OCI-LY3 (cell line): ENCODE measurements around the gene ATRAID.

Experiments
- H2AFZ ChIP-seq: fragments of 200-600, 300-600 bp; shearing (Covaris generic); 2 replicates; pipeline ENCODE4 v1.6.0; 2014; ENCODE audit warnings: antibody characterized with exemption, low read depth, low read length
- H3K27ac ChIP-seq: fragments of 200-600, 300-600 bp; sonication (generic); 2 replicates; pipeline ENCODE4 v1.5.1; 2014; ENCODE audit warnings: mild to moderate bottlenecking, low read length, moderate library complexity, mixed read lengths
- H3K27me3 ChIP-seq: fragments of 200-600, 300-600 bp; sonication (generic); 2 replicates; pipeline ENCODE4 v1.6.1; 2014; ENCODE audit warnings: low read depth, low read length, mixed read lengths
- H3K36me3 ChIP-seq: fragments of 200-600, 300-600 bp; sonication (generic); replicated peaks from 2 replicates; pipeline ENCODE3; 2014; ENCODE audit warnings: low read depth, low read length, mixed read lengths
- H3K4me1 ChIP-seq: fragments of 300-600, 200-600 bp; sonication (generic); 2 replicates; pipeline ENCODE4 v1.6.1; 2014; ENCODE audit warnings: low read length, mixed read lengths
- H3K4me2 ChIP-seq: fragments of 200-600, 300-600 bp; sonication (generic); 2 replicates; pipeline ENCODE4 v1.6.1; 2014; ENCODE audit warnings: low read length, mixed read lengths
- H3K4me3 ChIP-seq: fragments of 300-600, 200-600 bp; sonication (generic); 2 replicates; pipeline ENCODE4 v1.5.1; 2014; ENCODE audit warnings: antibody characterized with exemption, mild to moderate bottlenecking, low read length, moderate library complexity
- H3K79me2 ChIP-seq: fragments of 300-600, 200-600 bp; shearing (Covaris generic); 2 replicates; pipeline ENCODE4 v1.6.1; 2014; ENCODE audit warnings: mild to moderate bottlenecking, low read length, mixed read lengths
- H3K9ac ChIP-seq: fragments of 300-600, 200-600 bp; shearing (Covaris generic); 2 replicates; pipeline ENCODE4 v1.6.0; 2014; ENCODE audit warnings: mild to moderate bottlenecking, low read length, moderate library complexity
- H3K9me3 ChIP-seq: fragments of 200-600, 300-600 bp; shearing (Covaris generic); 2 replicates; pipeline ENCODE4 v1.6.1; 2014; ENCODE audit warnings: low read length, mixed read lengths; ENCODE audit not compliant: insufficient read depth
- H4K20me1 ChIP-seq: fragments of 200-600, 300-600 bp; sonication (generic); 2 replicates; pipeline ENCODE4 v1.6.1; 2016; ENCODE audit warnings: low read length, mixed read lengths; ENCODE audit not compliant: insufficient read depth
- CTCF ChIP-seq: fragments of 200-600, 300-600 bp; sonication (generic); IDR thresholded peaks from 2 replicates; pipeline ENCODE4 v1.5.1; 2014; ENCODE audit warnings: antibody characterized with exemption, low read length, low read depth
- EZH2phosphoT487 ChIP-seq: fragments of 200-600 bp; shearing (Covaris generic); IDR thresholded peaks from 2 replicates; pipeline ENCODE4 v1.6.1; 2018; ENCODE audit warnings: antibody characterized with exemption, mixed run types, low read depth

ATRAID gene

GRCh38 chr2:27199241-27199640, 12.6 kb upstream of the ATRAID start:
- Histone ChIP-seq H3K36me3 (peaks cover 7% of the 10 kb centered on the region), H3K27ac (no peak overlapping the region), H3K4me1 (no peaks in the 10 kb centered on the region), H3K4me2 (no peak overlapping the region), H3K9me3 (no peaks in the 10 kb centered on the region), H3K27me3 (no peaks in the 10 kb centered on the region; the same call in 1 of the 2 replicates), H3K79me2 (no peaks in the 10 kb centered on the region), H4K20me1 (no peaks in the 10 kb centered on the region), H3K4me3 (no peak overlapping the region), H2AFZ (no peak overlapping the region), H3K9ac (no peak overlapping the region)
- TF ChIP-seq EZH2phosphoT487 (no peak), CTCF (no peak)

GRCh38 chr2:27201675-27202074, 10.2 kb upstream of the ATRAID start:
- Histone ChIP-seq H3K79me2 (no peaks in the 10 kb centered on the region), H2AFZ (no peak overlapping the region), H3K27me3 (no peaks in the 10 kb centered on the region), H3K4me3 (no peak overlapping the region), H3K4me2 (no peak overlapping the region), H3K4me1 (no peaks in the 10 kb centered on the region), H3K27ac (no peak overlapping the region), H4K20me1 (no peaks in the 10 kb centered on the region), H3K36me3 (peaks cover 16% of the 10 kb centered on the region), H3K9me3 (no peaks in the 10 kb centered on the region), H3K9ac (no peak overlapping the region)
- TF ChIP-seq EZH2phosphoT487 (no peak), CTCF (no peak)

GRCh38 chr2:27202854-27203253, 9.0 kb upstream of the ATRAID start:
- Histone ChIP-seq H4K20me1 (no peaks in the 10 kb centered on the region), H3K36me3 (peaks cover 20% of the 10 kb centered on the region), H3K9ac (no peak overlapping the region), H3K4me1 (no peaks in the 10 kb centered on the region), H3K9me3 (no peaks in the 10 kb centered on the region), H3K4me2 (no peak overlapping the region), H3K79me2 (no peaks in the 10 kb centered on the region), H3K27ac (no peak overlapping the region), H2AFZ (no peak overlapping the region), H3K27me3 (no peaks in the 10 kb centered on the region), H3K4me3 (no peak overlapping the region)
- TF ChIP-seq CTCF = no peak

- no peak overlapping the region for H3K27ac ChIP-seq
- no peaks in the 10 kb centered on the region for H3K9me3 ChIP-seq
- TF ChIP-seq CTCF = no peak
- no peaks in the 10 kb centered on the region for H3K4me1 ChIP-seq
- no peaks in the 10 kb centered on the region for H3K27me3 ChIP-seq
- peaks cover 25% of the 10 kb centered on the region for H3K36me3 ChIP-seq
- no peak overlapping the region for H3K4me3 ChIP-seq
- H3K79me2 ChIP-seq = no peaks in the 10 kb centered on the region
- no peak overlapping the region for H2AFZ ChIP-seq
- no peak overlapping the region for H3K9ac ChIP-seq
- no peak overlapping the region for H3K4me2 ChIP-seq
- no peaks in the 10 kb centered on the region for H4K20me1 ChIP-seq
Measured at GRCh38 chr2:27203741-27204140, 8.1 kb upstream of the ATRAID start.
